ENCODE results near the gene PKP3. TPM values are rescaled to one million over a fixed set of nuclear protein-coding genes. Genes with fewer than 3 reads are reported as not detected.
A peak's percentile ranks its signal among the peaks of the same experiment; 100 is the strongest.
"Not testable (repeated sequence)": the region's sequence is repeated elsewhere in the genome, so short reads cannot be mapped to it uniquely, and the experiment has no call there.

The PKP3 gene
- total RNA-seq, 2 experiments from 2014 or later: 0.60 TPM; not detected in 1

DNA sequence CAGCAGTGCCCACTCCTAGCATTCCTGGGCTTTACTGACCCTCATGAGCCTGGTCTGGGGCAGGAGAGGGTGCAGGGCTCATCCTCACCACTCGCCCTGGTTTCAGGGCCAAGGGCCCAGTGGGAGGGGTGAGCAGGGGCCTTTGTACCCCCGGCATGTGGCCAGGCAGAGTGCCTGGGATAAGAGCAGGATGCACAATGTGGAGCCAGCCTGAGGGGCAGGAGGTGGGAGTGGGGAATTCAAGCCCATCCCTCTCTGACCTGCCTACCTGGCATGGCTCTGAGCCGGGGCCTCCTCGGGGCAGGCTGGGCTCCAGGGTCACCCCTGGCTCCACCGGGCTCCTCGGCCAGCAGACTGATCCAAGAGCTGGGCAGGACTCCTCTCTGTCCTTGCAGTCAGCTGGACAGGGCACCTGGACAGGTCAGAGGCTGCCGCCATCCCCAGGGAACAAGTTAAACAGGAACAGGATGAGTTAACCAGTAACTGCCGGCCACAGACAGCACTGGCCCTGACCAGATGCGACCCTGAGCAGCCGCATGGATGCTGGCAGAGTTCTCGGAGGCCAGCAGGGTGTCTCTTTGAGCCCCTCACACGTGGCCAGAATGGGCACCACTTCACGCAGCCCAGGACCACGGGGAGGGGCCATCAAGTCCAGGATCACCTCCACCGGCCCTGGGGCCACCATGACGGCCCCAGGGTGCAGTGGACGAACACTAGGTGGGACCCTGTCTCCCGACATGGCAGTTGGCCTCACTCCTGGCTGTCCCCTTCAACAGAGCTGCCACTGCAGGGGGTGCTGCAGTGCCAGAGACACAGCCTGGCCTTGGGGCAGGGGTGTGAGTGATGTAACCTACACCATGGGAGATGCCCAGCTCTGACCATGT, 15.8 kb downstream of the PKP3 start:
- peak overlapping the region in 1 of 2 donors; percentile 21 for H3K27ac ChIP-seq (ENCODE audit: low read depth in 1 of 2, low read length in 2 of 2)
- Mint-ChIP-seq H3K9me3 (no peaks in the 10 kb centered on the region), H3K4me3 (peak overlapping the region; percentile 56), H3K4me1 (ENCODE audit: low read depth) (peaks cover 26% of the 10 kb centered on the region), H3K27me3 (no peaks in the 10 kb centered on the region), H3K36me3 (ENCODE audit: low read depth) (peaks cover 18% of the 10 kb centered on the region), H3K27ac (no peak overlapping the region)
- no peaks in the 10 kb centered on the region for H3K9me3 ChIP-seq (ENCODE audit: control insufficient read depth in 1 of 2, insufficient read depth in 1 of 2, low read length in 2 of 2)
- no peak overlapping the region for H3K4me3 ChIP-seq (ENCODE audit: low read length)
- CTCF ChIA-PET: interaction anchor here (0.6 to 1.8 kb wide), 3 partner anchors 39 to 182 kb away, joined by 3 to 6 read pairs (median 3); no protein-coding TSS in a partner anchor
- peaks cover 20% of the 10 kb centered on the region for H3K36me3 ChIP-seq (ENCODE audit: insufficient read depth, low read length)
- POLR2A ChIA-PET: interaction anchor here (1.2 to 7.3 kb wide), 2 partner anchors 39 to 97 kb away, joined by 3 to 88 read pairs; partner anchors contain the start of gene PTDSS2
- no peak for TF ChIP-seq CTCF (IDR thresholded peaks at IDR 0.05)
- ATAC-seq (ENCODE audit: poor library complexity) (no peak), DNase-seq (peak in 1 of 14 experiments; percentile 51)
- peaks cover 66% of the 10 kb centered on the region for H3K4me1 ChIP-seq (ENCODE audit: insufficient read depth, low read length)
- intact Hi-C loops (cut with DNase I, micrococcal nuclease): loop anchor here in 1 of 2 experiments (5.0 to 10.0 kb wide), 3 partner anchors 45 to 173 kb away; partner anchors contain the start of genes B4GALNT4, PHRF1, PSMD13 and SIRT3
- no peaks in the 10 kb centered on the region for H3K27me3 ChIP-seq (ENCODE audit: control insufficient read depth in 1 of 2, insufficient read depth in 2 of 2, low read length in 2 of 2)

DNA sequence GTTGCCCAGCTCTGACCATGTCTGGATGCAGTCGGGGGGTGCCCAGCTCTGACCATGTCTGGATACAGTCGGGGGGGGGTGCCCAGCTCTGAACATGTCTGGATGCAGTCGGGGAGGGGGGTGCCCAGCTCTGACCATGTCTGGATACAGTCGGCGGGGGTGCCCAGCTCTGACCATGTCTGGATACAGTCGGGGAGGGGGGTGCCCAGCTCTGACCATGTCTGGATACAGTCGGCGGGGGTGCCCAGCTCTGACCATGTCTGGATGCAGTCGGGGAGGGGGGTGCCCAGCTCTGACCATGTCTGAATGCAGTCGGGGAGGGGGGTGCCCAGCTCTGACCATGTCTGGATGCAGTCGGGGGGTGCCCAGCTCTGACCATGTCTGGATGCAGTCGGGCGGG, 16.7 kb downstream of the PKP3 start:
- H3K36me3 Mint-ChIP-seq (ENCODE audit: low read depth): peaks cover 18% of the 10 kb centered on the region
- H3K4me3 Mint-ChIP-seq; H3K27ac Mint-ChIP-seq; H3K4me3 ChIP-seq (ENCODE audit: low read length); H3K27me3 ChIP-seq (ENCODE audit: control insufficient read depth in 1 of 2, insufficient read depth in 2 of 2, low read length in 2 of 2); H3K9me3 ChIP-seq (ENCODE audit: control insufficient read depth in 1 of 2, insufficient read depth in 1 of 2, low read length in 2 of 2); H3K27ac ChIP-seq (ENCODE audit: low read depth in 1 of 2, low read length in 2 of 2); H3K27me3 Mint-ChIP-seq; H3K9me3 Mint-ChIP-seq; ATAC-seq (ENCODE audit: poor library complexity): not testable (repeated sequence)
- POLR2A ChIA-PET: interaction anchor here (0.6 to 1.6 kb wide), 2 partner anchors 84 to 203 kb away, joined by 3 to 6 read pairs; partner anchors contain the start of genes BET1L and RIC8A
- intact Hi-C loops (cut with DNase I, micrococcal nuclease): loop anchor here in 1 of 2 experiments (10.0 kb wide), 1 partner anchor 46 kb away; the partner anchor contains the start of gene B4GALNT4
- DNase-seq: peak in 1 of 14 experiments; percentile 4
- Histone ChIP-seq H3K36me3 (ENCODE audit: insufficient read depth, low read length) (peaks cover 18% of the 10 kb centered on the region), H3K4me1 (ENCODE audit: insufficient read depth, low read length) (peaks cover 65% of the 10 kb centered on the region)
- peaks cover 28% of the 10 kb centered on the region for H3K4me1 Mint-ChIP-seq (ENCODE audit: low read depth)
- CTCF ChIA-PET: interaction anchor here (0.6 kb wide), 1 partner anchor 40 kb away, joined by 3 read pairs; no protein-coding TSS in a partner anchor

- H3K27me3 ChIP-seq (ENCODE audit: control insufficient read depth in 1 of 2, insufficient read depth in 2 of 2, low read length in 2 of 2); H3K9me3 ChIP-seq (ENCODE audit: control insufficient read depth in 1 of 2, insufficient read depth in 1 of 2, low read length in 2 of 2); H3K27ac Mint-ChIP-seq; H3K27ac ChIP-seq (ENCODE audit: low read depth in 1 of 2, low read length in 2 of 2); ATAC-seq (ENCODE audit: poor library complexity); H3K4me3 ChIP-seq (ENCODE audit: low read length); CTCF ChIA-PET; H3K9me3 Mint-ChIP-seq; H3K27me3 Mint-ChIP-seq; H3K4me3 Mint-ChIP-seq: not testable (repeated sequence)
- DNase-seq: peak in 1 of 14 experiments; percentile 9
- POLR2A ChIA-PET: interaction anchor here (1.6 kb wide), 1 partner anchor 204 kb away, joined by 6 read pairs; the partner anchor contains the start of genes BET1L and RIC8A
- intact Hi-C loops (cut with DNase I, micrococcal nuclease): loop anchor here in 1 of 2 experiments (10.0 kb wide), 1 partner anchor 47 kb away; the partner anchor contains the start of gene B4GALNT4
- H3K4me1 Mint-ChIP-seq (ENCODE audit: low read depth): peaks cover 34% of the 10 kb centered on the region
- Histone ChIP-seq H3K36me3 (ENCODE audit: insufficient read depth, low read length) (peaks cover 17% of the 10 kb centered on the region), H3K4me1 (ENCODE audit: insufficient read depth, low read length) (peaks cover 64% of the 10 kb centered on the region)
- peaks cover 18% of the 10 kb centered on the region for H3K36me3 Mint-ChIP-seq (ENCODE audit: low read depth)
Measured at GRCh38 chr11:411520-411919, 17.5 kb downstream of the PKP3 start.

All from CD4-positive, alpha-beta T cell (primary cell).